Nephron progenitor cell (in vitro differentiated cells): ENCODE measurements around the gene VKORC1L1.
"Not testable (repeated sequence)": the region's sequence is repeated elsewhere in the genome, so short reads cannot be mapped to it uniquely, and the experiment has no call there.

Experiments
- DNase-seq: peaks from one replicate; pipeline ENCODE4 v3.0.0; 2021
- H3K27ac Mint-ChIP-seq: 2 replicates; pipeline ENCODE4 v1.8.0; 2021; ENCODE audit warnings: mild to moderate bottlenecking, moderate library complexity, mixed read lengths
- H3K27me3 Mint-ChIP-seq: 2 replicates; pipeline ENCODE4 v1.8.0; 2021; ENCODE audit warnings: mild to moderate bottlenecking, low read depth, mixed read lengths; ENCODE audit not compliant: poor library complexity
- H3K36me3 Mint-ChIP-seq: 2 replicates; pipeline ENCODE4 v1.8.0; 2021; ENCODE audit warnings: low read depth, mixed read lengths
- H3K4me1 Mint-ChIP-seq: 2 replicates; pipeline ENCODE4 v1.8.0; 2021; ENCODE audit warnings: mixed read lengths
- H3K4me3 Mint-ChIP-seq: 2 replicates; pipeline ENCODE4 v1.8.0; 2021; ENCODE audit warnings: mild to moderate bottlenecking, moderate library complexity, mixed read lengths
- H3K9me3 Mint-ChIP-seq: 2 replicates; pipeline ENCODE4 v1.8.0; 2021; ENCODE audit warnings: mild to moderate bottlenecking, moderate library complexity, mixed read lengths
- CTCF ChIP-seq: fragments of 200-600 bp; sonication (generic); IDR thresholded peaks from 2 replicates; pipeline ENCODE4 v1.5.0; 2021; ENCODE audit warnings: antibody characterized with exemption

The VKORC1L1 gene

GRCh38 chr7:65962033-65962432 lies 89.2 kb downstream of the VKORC1L1 start:
- no peak overlapping the region for H3K27ac Mint-ChIP-seq
- H3K36me3 Mint-ChIP-seq: peaks cover 57% of the 10 kb centered on the region
- no peaks in the 10 kb centered on the region for H3K9me3 Mint-ChIP-seq
- no peak overlapping the region for H3K4me3 Mint-ChIP-seq
- TF ChIP-seq CTCF: no peak
- DNase-seq: no peak
- H3K4me1 Mint-ChIP-seq: no peaks in the 10 kb centered on the region
- H3K27me3 Mint-ChIP-seq: no peaks in the 10 kb centered on the region

- H3K27me3 Mint-ChIP-seq, H3K9me3 Mint-ChIP-seq, DNase-seq, H3K4me1 Mint-ChIP-seq, H3K27ac Mint-ChIP-seq, H3K4me3 Mint-ChIP-seq: not testable (repeated sequence)
- H3K36me3 Mint-ChIP-seq: peaks cover 68% of the 10 kb centered on the region
Measured at GRCh38 chr7:65964671-65965070, 91.8 kb downstream of the VKORC1L1 start.

- no peak for TF ChIP-seq CTCF
- Mint-ChIP-seq H3K4me3 (no peak overlapping the region), H3K36me3 (peaks cover 73% of the 10 kb centered on the region), H3K4me1 (no peaks in the 10 kb centered on the region), H3K27ac (no peak overlapping the region), H3K27me3 (no peaks in the 10 kb centered on the region), H3K9me3 (no peaks in the 10 kb centered on the region)
- DNase-seq: no peak
Measured at GRCh38 chr7:65966146-65966545, 93.3 kb downstream of the VKORC1L1 start.

GRCh38 chr7:65967361-65968155 lies 94.7 kb downstream of the VKORC1L1 start:
- H3K27ac Mint-ChIP-seq: no peak overlapping the region
- no peaks in the 10 kb centered on the region for H3K9me3 Mint-ChIP-seq
- no peak for TF ChIP-seq CTCF

GRCh38 chr7:65968256-65969185 lies 95.6 kb downstream of the VKORC1L1 start:
- Mint-ChIP-seq H3K36me3 (peaks cover 85% of the 10 kb centered on the region), H3K9me3 (no peaks in the 10 kb centered on the region), H3K27ac (no peak overlapping the region), H3K4me3 (no peak overlapping the region), H3K4me1 (no peaks in the 10 kb centered on the region), H3K27me3 (no peaks in the 10 kb centered on the region)
- TF ChIP-seq CTCF: no peak
- DNase-seq: no peak

More at GRCh38 chr7:65967361-65968155, 94.7 kb downstream of the VKORC1L1 start:
- no peak for DNase-seq
- H3K36me3 Mint-ChIP-seq: peaks cover 82% of the 10 kb centered on the region
- no peaks in the 10 kb centered on the region for H3K27me3 Mint-ChIP-seq
- no peaks in the 10 kb centered on the region for H3K4me1 Mint-ChIP-seq
- H3K4me3 Mint-ChIP-seq: no peak overlapping the region

- Mint-ChIP-seq H3K9me3 (no peaks in the 10 kb centered on the region), H3K27me3 (no peaks in the 10 kb centered on the region), H3K4me1 (no peaks in the 10 kb centered on the region), H3K4me3 (no peak overlapping the region), H3K36me3 (peaks cover 71% of the 10 kb centered on the region), H3K27ac (no peak overlapping the region)
- DNase-seq: no peak
- no peak for TF ChIP-seq CTCF
Measured at GRCh38 chr7:65971021-65971420, 98.1 kb downstream of the VKORC1L1 start.
